Keratinocyte (primary cell): ENCODE data around the gene TTC4. TPM values are rescaled to one million over a fixed set of nuclear protein-coding genes. Genes with fewer than 3 reads are reported as not detected.

Experiments
- DNase-seq: peaks from one replicate; pipeline ENCODE4 v3.0.0-alpha.2; 2011; ENCODE audit warnings: low read depth, missing footprints, low spot score
- FAIRE-seq: peaks from 2 replicates; lab custom pipeline; 2011; peaks lifted over from hg19 to GRCh38; lab: Jason Lieb, UNC
- H2AFZ ChIP-seq: 2 replicates; pipeline ENCODE4 v1.6.0; 2012; ENCODE audit warnings: low read length, control low read depth, inconsistent platforms; ENCODE audit not compliant: control insufficient read depth
- H3K27ac ChIP-seq: 2 replicates; pipeline ENCODE4 v1.5.1; 2011; ENCODE audit warnings: low read length; ENCODE audit not compliant: control insufficient read depth, insufficient read depth
- H3K27me3 ChIP-seq: 3 replicates; pipeline ENCODE4 v1.6.0; 2011; ENCODE audit warnings: low read length; ENCODE audit not compliant: control insufficient read depth, insufficient read depth; ENCODE audit errors: extremely low read depth
- H3K36me3 ChIP-seq, 2 experiments: 2 replicates in 1 of 2; 3 replicates in 1 of 2; pipeline ENCODE4 v1.5.1; 2011; ENCODE audit warnings: low read length in 2 of 2, mild to moderate bottlenecking in 1 of 2; ENCODE audit not compliant: control insufficient read depth in 2 of 2, insufficient read depth in 2 of 2; ENCODE audit errors: extremely low read depth in 1 of 2
- H3K4me1 ChIP-seq: 3 replicates; pipeline ENCODE4 v1.5.1; 2011; ENCODE audit warnings: low read length; ENCODE audit not compliant: control insufficient read depth, insufficient read depth; ENCODE audit errors: extremely low read depth
- H3K4me2 ChIP-seq: 3 replicates; pipeline ENCODE4 v1.6.0; 2011; ENCODE audit warnings: low read depth, low read length; ENCODE audit not compliant: control insufficient read depth, insufficient read depth; ENCODE audit errors: extremely low read depth
- H3K4me3 ChIP-seq, 3 experiments: fragments of 200-600 bp in 1 of 3; sonication (generic) in 1 of 3; 2 replicates in 2 of 3; 3 replicates in 1 of 3; pipeline ENCODE4 v1.5.1; 2011 to 2016; ENCODE audit warnings: low read length in 3 of 3, mild to moderate bottlenecking in 3 of 3, control low read depth in 2 of 3, inconsistent platforms in 1 of 3, low read depth in 1 of 3, mixed read lengths in 1 of 3, mixed run types in 1 of 3, moderate library complexity in 1 of 3; ENCODE audit not compliant: control insufficient read depth in 2 of 3, insufficient read depth in 2 of 3; ENCODE audit errors: extremely low read depth in 1 of 3
- H3K79me2 ChIP-seq: 2 replicates; pipeline ENCODE4 v1.6.0; 2012; ENCODE audit warnings: low read length; ENCODE audit not compliant: control insufficient read depth, insufficient read depth
- H3K9ac ChIP-seq: 3 replicates; pipeline ENCODE4 v1.6.0; 2011; ENCODE audit warnings: low read length; ENCODE audit not compliant: control insufficient read depth, insufficient read depth; ENCODE audit errors: extremely low read depth
- H3K9me1 ChIP-seq: 3 replicates; pipeline ENCODE4 v1.6.0; 2011; ENCODE audit warnings: low read length; ENCODE audit not compliant: control insufficient read depth, insufficient read depth; ENCODE audit errors: extremely low read depth
- H3K9me3 ChIP-seq: 2 replicates; pipeline ENCODE4 v1.5.1; 2012; ENCODE audit warnings: low read depth, low read length; ENCODE audit not compliant: control insufficient read depth
- H4K20me1 ChIP-seq: 3 replicates; pipeline ENCODE4 v1.6.0; 2011; ENCODE audit warnings: low read length; ENCODE audit not compliant: control insufficient read depth, insufficient read depth; ENCODE audit errors: extremely low read depth
- CTCF ChIP-seq, 3 experiments: IDR thresholded peaks in 1 of 3; conservative IDR thresholded peaks in 1 of 3; optimal IDR thresholded peaks in 1 of 3; 2 replicates in 2 of 3; 3 replicates in 1 of 3; pipeline versions ENCODE3 to v1.5.1; 2011; ENCODE audit warnings: low read length in 3 of 3, mild to moderate bottlenecking in 3 of 3, moderate library complexity in 2 of 3, control low read depth in 1 of 3, inconsistent platforms in 1 of 3; ENCODE audit not compliant: insufficient read depth in 2 of 3; ENCODE audit errors: extremely low read depth in 1 of 3
- EZH2 ChIP-seq: IDR thresholded peaks from one replicate; pipeline ENCODE4 v1.6.1; 2012; ENCODE audit warnings: inconsistent platforms, mild to moderate bottlenecking, low read length, moderate library complexity
- dilution Hi-C: fragments of 300-500 bp; cut with MboI; formaldehyde crosslinking; loops from one replicate; pipeline ENCODE4 v1.7.0; 2020; ENCODE audit warnings: low sequenced_read_pairs; ENCODE audit not compliant: extremely low pct_ligation_motif_present
- polyA plus RNA-seq, 5 experiments: library from polyadenylated mRNA; depleted of rRNA in 3 of 5; stranded (reverse) in 3 of 5; stranded (forward) in 1 of 5; unstranded in 1 of 5; fragments of >200 nt; gene quantifications; 1 replicate in 1 of 5; 2 replicates in 3 of 5; 3 replicates in 1 of 5; pipeline versions ENCODE4 v1.2.1 to v1.2.3, GENCODE V29; 2011 to 2012; ENCODE audit warnings: missing spikeins in 2 of 5, low read depth in 1 of 5, low replicate concordance in 1 of 5

The TTC4 gene
- polyA plus RNA-seq, 1 donor (not counting 4 experiments of a cell fraction or from before 2014, with no cell fraction given) = 40.3 TPM

GRCh38 chr1:54767526-54767925 is 51.9 kb downstream of the TTC4 start:
- no peaks in the 10 kb centered on the region for H3K9me1 ChIP-seq
- H3K9me3 ChIP-seq = no peaks in the 10 kb centered on the region
- no peaks in the 10 kb centered on the region for H3K36me3 ChIP-seq
- H3K27me3 ChIP-seq = no peaks in the 10 kb centered on the region
- no peak overlapping the region for H3K27ac ChIP-seq
- peaks cover 10% of the 10 kb centered on the region for H3K79me2 ChIP-seq
- no peaks in the 10 kb centered on the region for H4K20me1 ChIP-seq
- no peaks in the 10 kb centered on the region for H3K4me1 ChIP-seq
- H2AFZ ChIP-seq = no peak overlapping the region
- no peak overlapping the region for H3K4me3 ChIP-seq
- FAIRE-seq (no peak), DNase-seq (no peak)
- dilution Hi-C loops = no loop called here
- H3K9ac ChIP-seq = no peak overlapping the region
- TF ChIP-seq CTCF (optimal IDR thresholded peaks at IDR 0.05 in 1 of 3, IDR thresholded peaks at IDR 0.05 in 1 of 3, conservative IDR thresholded peaks at IDR 0.05 in 1 of 3; ENCODE audit: extremely low read depth in 1 of 3, insufficient read depth in 2 of 3, low read length in 3 of 3) (no peak), EZH2 (no peak)
- H3K4me2 ChIP-seq = no peak overlapping the region

GRCh38 chr1:54768093-54768492 is 52.4 kb downstream of the TTC4 start:
- FAIRE-seq (no peak), DNase-seq (no peak)
- Histone ChIP-seq H3K4me2 (no peak overlapping the region), H3K79me2 (peaks cover 10% of the 10 kb centered on the region), H3K27ac (no peak overlapping the region), H3K36me3 (no peaks in the 10 kb centered on the region), H3K9me3 (no peaks in the 10 kb centered on the region), H3K4me1 (no peaks in the 10 kb centered on the region), H4K20me1 (no peaks in the 10 kb centered on the region), H2AFZ (no peak overlapping the region), H3K27me3 (no peaks in the 10 kb centered on the region), H3K9me1 (no peaks in the 10 kb centered on the region), H3K9ac (no peak overlapping the region), H3K4me3 (no peak overlapping the region)
- TF ChIP-seq EZH2 (no peak), CTCF (optimal IDR thresholded peaks at IDR 0.05 in 1 of 3, IDR thresholded peaks at IDR 0.05 in 1 of 3, conservative IDR thresholded peaks at IDR 0.05 in 1 of 3; ENCODE audit: extremely low read depth in 1 of 3, insufficient read depth in 2 of 3, low read length in 3 of 3) (peak in 1 of 3 experiments; percentile 51)
- dilution Hi-C loops = no loop called here
